NT2/D1 (cell line): ENCODE data around the gene CFH.

Experiments
- SUZ12 ChIP-seq: IDR thresholded peaks from 2 replicates; pipeline ENCODE4 v1.6.1; 2011; ENCODE audit not compliant: insufficient read length, insufficient read depth; ENCODE audit errors: extremely low read depth
- YY1 ChIP-seq: IDR thresholded peaks from 2 replicates; pipeline ENCODE4 v1.6.1; 2011; ENCODE audit not compliant: insufficient read length, insufficient read depth
- ZNF274 ChIP-seq: IDR thresholded peaks from 2 replicates; pipeline ENCODE4 v1.6.1; 2011; ENCODE audit warnings: mild to moderate bottlenecking, low read depth, low read length

DNA sequence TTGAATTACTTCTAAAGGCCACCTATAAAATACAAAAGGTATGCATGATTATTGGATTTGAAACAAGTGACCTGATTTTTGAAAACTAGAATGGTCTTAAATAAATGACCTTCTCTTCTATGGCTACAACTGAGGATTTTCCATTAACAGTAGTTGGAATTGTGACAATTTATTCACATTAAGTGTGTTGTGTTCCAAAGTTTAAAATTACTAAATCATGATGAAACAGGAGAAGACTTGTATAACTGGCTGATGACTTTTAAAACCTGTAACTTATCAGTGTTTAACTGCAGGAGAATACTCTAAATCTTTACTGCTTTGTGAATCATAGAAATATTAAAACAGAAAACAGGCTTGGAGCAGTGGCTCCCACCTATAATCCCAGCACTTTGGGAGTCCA lies 48.2 kb upstream of the CFH start:
- TF ChIP-seq ZNF274 (no peak), SUZ12 (no peak), YY1 (no peak)
